ENCODE results near the gene DYNLL1.

The DYNLL1 gene

GRCh38 chr12:120463712-120464111 lies 32.2 kb upstream of the DYNLL1 start:
- H3K27ac ChIP-seq (ENCODE audit: insufficient read depth, low read depth, low read length, poor library complexity, severe bottlenecking) = no peak overlapping the region
- no peaks in the 10 kb centered on the region for H3K27me3 ChIP-seq (ENCODE audit: control insufficient read depth, insufficient read depth, low read length, poor library complexity, severe bottlenecking)
- H3K4me1 ChIP-seq (ENCODE audit: control insufficient read depth, insufficient read depth, low read length) = peaks cover 12% of the 10 kb centered on the region
- WGBS, 2 experiments = 94 to 96% methylated on average over 5 of the region's 5 CpGs
- H3K4me3 ChIP-seq (ENCODE audit: insufficient read depth, low read depth, low read length) = no peak overlapping the region
- H3K36me3 ChIP-seq (ENCODE audit: control insufficient read depth, insufficient read depth, low read length) = peaks cover 56% of the 10 kb centered on the region
- no peaks in the 10 kb centered on the region for H3K9me3 ChIP-seq (ENCODE audit: control insufficient read depth, low read length)

DNA sequence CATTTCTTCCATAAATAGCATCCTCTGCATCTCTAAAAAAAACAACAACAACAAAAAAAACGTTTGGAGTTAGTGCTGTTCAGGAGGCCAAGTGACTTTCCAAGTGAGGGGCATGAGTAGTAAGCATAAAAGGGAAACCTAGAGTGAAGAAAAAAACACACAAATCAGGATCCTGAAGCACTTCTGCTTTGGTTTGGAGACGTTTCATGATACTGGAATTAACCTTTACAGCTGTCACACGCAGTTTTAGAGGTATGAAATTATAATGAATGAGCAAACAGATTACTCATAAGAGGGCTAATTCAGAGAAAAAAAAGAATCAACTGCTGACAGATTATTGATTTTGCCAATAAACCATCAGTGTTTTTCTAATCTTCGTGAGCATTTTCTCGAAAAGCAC lies 30.2 kb upstream of the DYNLL1 start:
- Histone ChIP-seq H3K27ac (ENCODE audit: insufficient read depth, low read depth, low read length, poor library complexity, severe bottlenecking) (no peak overlapping the region), H3K4me3 (ENCODE audit: insufficient read depth, low read depth, low read length) (no peak overlapping the region), H3K36me3 (ENCODE audit: control insufficient read depth, insufficient read depth, low read length) (peaks cover 44% of the 10 kb centered on the region), H3K9me3 (ENCODE audit: control insufficient read depth, low read length) (no peaks in the 10 kb centered on the region), H3K27me3 (ENCODE audit: control insufficient read depth, insufficient read depth, low read length, poor library complexity, severe bottlenecking) (no peaks in the 10 kb centered on the region), H3K4me1 (ENCODE audit: control insufficient read depth, insufficient read depth, low read length) (peaks cover 12% of the 10 kb centered on the region)
- WGBS, 2 experiments = 73 to 84% methylated on average over 5 of the region's 5 CpGs

DNA sequence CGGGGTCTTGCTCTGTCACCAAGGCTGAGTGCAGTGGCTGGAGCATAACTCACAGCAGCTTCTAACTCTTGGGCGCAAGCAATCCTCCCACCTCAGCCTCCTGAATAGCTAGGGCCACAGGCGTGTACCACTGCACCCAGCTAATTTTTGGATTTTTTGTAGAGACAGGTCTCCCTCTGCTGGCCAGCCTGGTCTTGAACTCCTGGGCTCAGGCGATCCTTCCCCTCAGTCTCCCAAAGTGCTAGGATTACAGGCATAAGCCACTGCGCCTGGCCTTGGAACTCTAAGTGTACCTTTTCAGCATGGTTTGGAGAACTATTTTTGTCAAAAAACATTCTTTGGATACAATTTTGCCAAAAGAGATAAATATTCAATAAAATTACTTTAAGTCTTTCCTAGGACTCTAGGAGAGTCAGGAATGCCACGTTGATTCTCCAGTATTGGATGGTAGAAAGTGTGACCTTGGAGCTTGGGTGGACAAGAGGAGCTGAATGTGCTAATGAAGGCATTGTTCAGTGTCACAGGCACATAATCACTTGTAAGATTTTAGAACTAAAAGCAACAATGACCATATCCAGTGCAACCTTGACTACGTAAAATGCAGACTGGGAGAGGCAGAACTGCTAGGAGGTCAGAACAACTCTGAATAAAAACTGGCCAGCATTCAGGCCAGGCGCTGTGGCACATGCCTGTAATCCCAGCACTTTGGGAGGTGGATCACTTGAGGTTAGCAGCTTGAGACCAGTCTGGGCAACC lies 29.2 kb upstream of the DYNLL1 start:
- Histone ChIP-seq H3K36me3 (ENCODE audit: control insufficient read depth, insufficient read depth, low read length) (peaks cover 38% of the 10 kb centered on the region), H3K4me3 (ENCODE audit: insufficient read depth, low read depth, low read length) (no peak overlapping the region), H3K27me3 (ENCODE audit: control insufficient read depth, insufficient read depth, low read length, poor library complexity, severe bottlenecking) (no peaks in the 10 kb centered on the region), H3K9me3 (ENCODE audit: control insufficient read depth, low read length) (no peaks in the 10 kb centered on the region), H3K4me1 (ENCODE audit: control insufficient read depth, insufficient read depth, low read length) (peaks cover 12% of the 10 kb centered on the region), H3K27ac (ENCODE audit: insufficient read depth, low read depth, low read length, poor library complexity, severe bottlenecking) (no peak overlapping the region)
- WGBS, 2 experiments = 78 to 81% methylated on average over 8 of the region's 8 CpGs

- H3K4me3 ChIP-seq (ENCODE audit: insufficient read depth, low read depth, low read length) = no peak overlapping the region
- WGBS, 2 experiments = 94 to 96% methylated on average over 6 of the region's 6 CpGs
These were observed 28.5 kb upstream of the DYNLL1 start for GRCh38 chr12:120467439-120467838.

GRCh38 chr12:120468325-120468820 lies 27.5 kb upstream of the DYNLL1 start:
- Histone ChIP-seq H3K27me3 (ENCODE audit: control insufficient read depth, insufficient read depth, low read length, poor library complexity, severe bottlenecking) (no peaks in the 10 kb centered on the region), H3K4me1 (ENCODE audit: control insufficient read depth, insufficient read depth, low read length) (peaks cover 12% of the 10 kb centered on the region), H3K27ac (ENCODE audit: insufficient read depth, low read depth, low read length, poor library complexity, severe bottlenecking) (peak overlapping the region; percentile 71), H3K9me3 (ENCODE audit: control insufficient read depth, low read length) (no peaks in the 10 kb centered on the region), H3K4me3 (ENCODE audit: insufficient read depth, low read depth, low read length) (peak overlapping the region; percentile 90), H3K36me3 (ENCODE audit: control insufficient read depth, insufficient read depth, low read length) (peaks cover 25% of the 10 kb centered on the region)
- 5% methylated on average over 23 of the region's 23 CpGs for WGBS, 2 experiments

More at GRCh38 chr12:120467439-120467838, 28.5 kb upstream of the DYNLL1 start:
- Histone ChIP-seq H3K4me1 (ENCODE audit: control insufficient read depth, insufficient read depth, low read length) (peaks cover 12% of the 10 kb centered on the region), H3K27ac (ENCODE audit: insufficient read depth, low read depth, low read length, poor library complexity, severe bottlenecking) (no peak overlapping the region), H3K27me3 (ENCODE audit: control insufficient read depth, insufficient read depth, low read length, poor library complexity, severe bottlenecking) (no peaks in the 10 kb centered on the region), H3K9me3 (ENCODE audit: control insufficient read depth, low read length) (no peaks in the 10 kb centered on the region), H3K36me3 (ENCODE audit: control insufficient read depth, insufficient read depth, low read length) (peaks cover 32% of the 10 kb centered on the region)

DNA sequence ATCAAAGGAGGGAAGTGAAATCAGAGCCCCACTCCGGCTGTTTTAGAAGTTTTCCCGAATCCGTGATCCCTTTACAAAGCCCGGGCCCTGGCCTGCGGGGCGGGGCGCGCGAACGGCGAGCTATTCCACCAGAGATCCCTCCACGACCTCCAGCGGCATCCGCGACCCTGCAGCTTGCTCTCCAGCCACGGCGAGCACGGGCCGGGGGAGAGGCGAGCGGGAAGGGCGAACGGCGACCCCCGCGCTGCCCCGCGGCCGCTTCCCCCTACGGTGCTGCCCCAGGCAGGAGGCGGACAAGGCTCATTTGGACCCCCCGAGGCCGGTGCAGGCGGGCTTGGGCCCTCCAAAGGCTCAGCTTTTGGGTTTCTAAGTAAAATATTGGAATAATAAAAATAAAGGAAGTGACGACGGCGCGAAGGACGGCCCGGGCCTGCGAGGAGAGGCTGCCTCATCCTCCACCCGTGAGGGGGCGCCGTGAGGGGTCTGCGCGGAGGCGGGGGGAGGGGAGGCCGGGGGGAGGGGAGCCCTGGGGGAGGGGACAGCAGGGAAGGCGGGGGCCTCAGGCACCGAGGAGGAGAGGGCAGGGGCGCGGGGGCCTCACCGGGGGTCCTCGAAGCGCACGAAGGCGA lies 27.0 kb upstream of the DYNLL1 start:
- H3K4me3 ChIP-seq (ENCODE audit: insufficient read depth, low read depth, low read length) = peak overlapping the region; percentile 90
- H3K27me3 ChIP-seq (ENCODE audit: control insufficient read depth, insufficient read depth, low read length, poor library complexity, severe bottlenecking) = no peaks in the 10 kb centered on the region
- WGBS, 2 experiments = 0% methylated on average over 53 to 57 of the region's 57 CpGs
- H3K27ac ChIP-seq (ENCODE audit: insufficient read depth, low read depth, low read length, poor library complexity, severe bottlenecking) = peak overlapping the region; percentile 89
- peaks cover 19% of the 10 kb centered on the region for H3K36me3 ChIP-seq (ENCODE audit: control insufficient read depth, insufficient read depth, low read length)
- H3K9me3 ChIP-seq (ENCODE audit: control insufficient read depth, low read length) = no peaks in the 10 kb centered on the region
- H3K4me1 ChIP-seq (ENCODE audit: control insufficient read depth, insufficient read depth, low read length) = peaks cover 12% of the 10 kb centered on the region

DNA sequence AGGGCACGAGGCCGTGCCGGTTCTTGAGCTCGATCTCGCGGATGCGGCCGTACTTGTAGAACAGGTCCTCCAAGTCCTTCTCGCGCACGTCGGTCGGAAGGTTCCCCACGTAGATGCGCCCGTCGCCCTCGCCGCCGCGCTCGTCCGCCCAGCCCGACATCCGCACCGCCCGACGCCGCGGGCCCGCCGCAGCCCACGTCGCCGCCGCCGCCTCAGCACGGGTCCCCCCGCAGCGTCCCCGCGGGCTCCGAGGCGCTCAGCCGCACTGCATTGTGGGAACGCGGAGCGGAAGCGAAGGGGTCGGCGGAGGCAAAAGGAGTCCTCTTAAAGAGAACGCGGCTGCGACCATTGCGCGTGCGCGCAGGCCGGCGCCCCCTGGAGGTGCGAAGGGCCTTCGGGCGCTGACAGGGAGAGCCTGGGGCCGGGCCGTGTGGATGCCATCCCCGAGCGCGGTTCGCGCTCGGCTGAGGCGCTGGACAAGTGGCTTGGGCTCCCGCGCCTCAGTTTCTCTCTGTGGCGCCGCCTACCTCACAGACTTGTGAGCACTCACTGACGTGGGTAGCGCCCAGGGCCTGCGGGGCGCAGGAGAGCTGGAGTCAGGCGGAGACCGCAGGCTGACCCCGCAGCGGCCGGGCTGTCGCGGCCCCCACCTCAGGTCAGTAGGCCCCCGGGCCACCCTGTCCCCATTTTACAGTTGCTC lies 26.3 kb upstream of the DYNLL1 start, which contains the start of gene SRSF9:
Gene SRSF9 (minus strand): TSS at position 299 of the 700 bp plus-strand sequence. CDS start 139 bp downstream, at position 160.
- H3K27ac ChIP-seq (ENCODE audit: insufficient read depth, low read depth, low read length, poor library complexity, severe bottlenecking) = peak within 1 kb of the TSS; percentile 89
- peaks cover 12% of the 10 kb centered on the region for H3K4me1 ChIP-seq (ENCODE audit: control insufficient read depth, insufficient read depth, low read length)
- H3K27me3 ChIP-seq (ENCODE audit: control insufficient read depth, insufficient read depth, low read length, poor library complexity, severe bottlenecking) = no peaks in the 10 kb centered on the region
- peak within 1 kb of the TSS; percentile 90 for H3K4me3 ChIP-seq (ENCODE audit: insufficient read depth, low read depth, low read length)
- 0% methylated on average over 88 of the region's 88 CpGs for WGBS, 2 experiments
- H3K9me3 ChIP-seq (ENCODE audit: control insufficient read depth, low read length) = no peaks in the 10 kb centered on the region
- H3K36me3 ChIP-seq (ENCODE audit: control insufficient read depth, insufficient read depth, low read length) = peaks cover 16% of the 10 kb centered on the region

GRCh38 chr12:120470150-120470784 lies 25.6 kb upstream of the DYNLL1 start:
- WGBS, 2 experiments = 69 to 72% methylated on average over 26 of the region's 26 CpGs
- H3K36me3 ChIP-seq (ENCODE audit: control insufficient read depth, insufficient read depth, low read length) = peaks cover 9% of the 10 kb centered on the region
- no peaks in the 10 kb centered on the region for H3K27me3 ChIP-seq (ENCODE audit: control insufficient read depth, insufficient read depth, low read length, poor library complexity, severe bottlenecking)
- H3K4me3 ChIP-seq (ENCODE audit: insufficient read depth, low read depth, low read length) = peak overlapping the region; percentile 90
- no peak overlapping the region for H3K27ac ChIP-seq (ENCODE audit: insufficient read depth, low read depth, low read length, poor library complexity, severe bottlenecking)
- H3K4me1 ChIP-seq (ENCODE audit: control insufficient read depth, insufficient read depth, low read length) = peaks cover 12% of the 10 kb centered on the region
- H3K9me3 ChIP-seq (ENCODE audit: control insufficient read depth, low read length) = no peaks in the 10 kb centered on the region

GRCh38 chr12:120472521-120472920 lies 23.4 kb upstream of the DYNLL1 start:
- peaks cover 4% of the 10 kb centered on the region for H3K4me1 ChIP-seq (ENCODE audit: control insufficient read depth, insufficient read depth, low read length)
- no peak overlapping the region for H3K27ac ChIP-seq (ENCODE audit: insufficient read depth, low read depth, low read length, poor library complexity, severe bottlenecking)
- H3K9me3 ChIP-seq (ENCODE audit: control insufficient read depth, low read length) = no peaks in the 10 kb centered on the region
- H3K27me3 ChIP-seq (ENCODE audit: control insufficient read depth, insufficient read depth, low read length, poor library complexity, severe bottlenecking) = no peaks in the 10 kb centered on the region
- H3K4me3 ChIP-seq (ENCODE audit: insufficient read depth, low read depth, low read length) = no peak overlapping the region
- peaks cover 1% of the 10 kb centered on the region for H3K36me3 ChIP-seq (ENCODE audit: control insufficient read depth, insufficient read depth, low read length)

All from ectodermal cell (in vitro differentiated cells).